GM19099 (cell line): ENCODE measurements around the gene SPHK1.

Source experiments
- POLR2A ChIP-seq: IDR thresholded peaks from 3 replicates; pipeline ENCODE4 v1.6.1; 2011; ENCODE audit warnings: low read depth; ENCODE audit not compliant: insufficient read length; ENCODE audit errors: extremely low read depth

The SPHK1 gene

DNA sequence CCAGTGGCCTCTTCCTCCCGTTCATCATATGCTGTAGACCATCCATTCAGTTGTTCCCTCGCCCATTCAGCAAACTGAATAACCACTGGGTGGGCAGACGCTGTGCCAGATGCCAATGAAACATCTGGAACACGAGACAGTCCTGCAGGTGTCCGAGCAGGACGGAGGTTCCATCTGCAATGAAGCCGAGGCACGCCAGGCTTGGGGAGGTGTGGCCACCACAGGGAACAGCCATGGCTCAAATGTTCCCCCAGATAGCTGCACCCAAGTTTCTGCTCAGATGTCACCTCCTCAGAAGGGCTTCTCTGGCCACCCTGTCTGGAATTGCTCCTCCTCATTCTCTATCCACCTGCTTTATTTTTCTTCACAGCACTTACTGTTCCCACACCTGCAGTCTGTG lies 38.0 kb downstream of the SPHK1 start:
- TF ChIP-seq POLR2A = no peak

DNA sequence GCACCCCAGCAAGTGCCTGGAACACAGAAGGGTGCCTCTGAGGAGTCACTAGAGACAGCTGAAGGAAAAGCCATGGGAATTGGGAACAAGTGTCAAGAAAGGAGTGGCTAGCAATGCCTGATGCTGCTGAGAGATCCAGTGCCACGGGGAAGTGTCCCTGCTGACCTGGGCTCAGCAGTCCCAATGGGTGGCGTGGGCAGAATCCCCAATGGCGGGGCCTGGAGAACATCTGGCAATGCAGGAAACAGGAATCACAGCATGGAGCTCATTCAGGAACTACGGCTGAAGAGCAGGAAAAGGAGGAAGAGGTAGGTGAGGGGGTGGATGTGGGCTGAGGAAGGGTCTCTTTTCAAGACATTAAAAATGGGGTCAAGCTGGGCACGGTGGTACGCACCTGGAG lies 38.5 kb downstream of the SPHK1 start:
- no peak for TF ChIP-seq POLR2A

- TF ChIP-seq POLR2A = no peak
These were observed 42.4 kb downstream of the SPHK1 start for GRCh38 chr17:76426853-76427252.

DNA sequence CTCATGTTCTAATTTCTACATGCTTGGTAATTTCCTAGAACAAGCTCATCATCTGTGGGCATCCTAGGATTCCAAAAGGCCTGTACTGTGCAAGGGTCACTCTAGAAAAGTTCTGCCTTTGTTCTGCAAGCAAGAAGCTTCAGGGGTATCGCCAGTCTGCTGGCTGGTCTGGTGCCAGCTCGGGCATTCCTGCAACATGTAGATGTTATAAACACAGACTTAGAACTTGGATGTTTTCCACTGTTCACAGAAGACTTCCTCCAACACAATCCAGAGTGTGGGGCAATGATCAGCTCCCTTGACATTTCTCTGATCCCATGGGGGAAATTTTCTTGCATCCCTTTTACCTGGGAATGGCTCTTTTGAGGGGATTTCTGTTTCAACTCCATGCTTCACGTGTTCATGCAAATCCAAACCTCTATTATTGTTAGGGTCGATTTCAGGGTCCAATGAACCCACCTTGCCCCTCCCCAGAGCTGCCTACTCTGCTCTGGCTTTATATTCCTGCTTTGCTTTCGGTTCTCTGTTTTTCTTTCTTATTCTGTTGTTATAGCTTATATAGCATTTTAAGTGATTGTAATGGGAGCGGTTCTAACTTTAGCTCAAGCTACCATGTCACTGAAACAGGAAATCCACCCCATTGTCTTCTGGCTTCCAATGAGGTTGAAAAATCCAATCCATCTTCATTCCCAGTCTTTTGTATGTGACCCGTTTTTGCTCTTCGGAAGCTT lies 43.3 kb downstream of the SPHK1 start:
- no peak for TF ChIP-seq POLR2A

- TF ChIP-seq POLR2A = no peak
These were observed 44.1 kb downstream of the SPHK1 start for GRCh38 chr17:76428511-76428910.

GRCh38 chr17:76431509-76431908 lies 47.1 kb downstream of the SPHK1 start:
- TF ChIP-seq POLR2A = no peak

- TF ChIP-seq POLR2A = no peak
These were observed 47.6 kb downstream of the SPHK1 start for GRCh38 chr17:76432004-76432403.

DNA sequence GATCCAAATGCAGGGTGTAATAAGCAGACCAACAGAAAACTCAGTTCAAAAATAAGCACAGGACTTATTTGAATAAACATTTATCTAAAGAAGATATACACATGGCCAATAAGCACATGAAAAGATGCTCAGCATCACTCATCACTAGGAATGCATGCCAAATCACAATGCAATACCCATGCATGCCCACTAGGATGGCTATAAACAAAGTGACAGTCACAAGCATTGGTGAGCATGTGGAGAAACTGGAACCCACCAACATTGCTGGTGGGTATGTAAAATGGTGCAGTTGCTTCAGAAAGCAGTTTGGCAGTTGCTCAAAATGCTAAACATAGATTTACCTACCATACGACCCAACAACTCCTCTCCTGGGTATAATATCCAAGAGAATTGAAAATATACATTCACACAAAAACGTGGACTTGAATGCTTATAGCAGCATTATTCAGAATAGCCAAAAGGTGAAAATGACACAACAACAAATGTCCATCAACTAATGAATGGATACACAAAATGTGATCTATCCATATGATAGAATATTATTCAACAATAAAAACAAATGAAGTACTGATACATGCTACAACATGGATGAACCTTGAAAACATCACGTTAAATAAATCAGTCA lies 48.4 kb downstream of the SPHK1 start:
- TF ChIP-seq POLR2A = no peak

DNA sequence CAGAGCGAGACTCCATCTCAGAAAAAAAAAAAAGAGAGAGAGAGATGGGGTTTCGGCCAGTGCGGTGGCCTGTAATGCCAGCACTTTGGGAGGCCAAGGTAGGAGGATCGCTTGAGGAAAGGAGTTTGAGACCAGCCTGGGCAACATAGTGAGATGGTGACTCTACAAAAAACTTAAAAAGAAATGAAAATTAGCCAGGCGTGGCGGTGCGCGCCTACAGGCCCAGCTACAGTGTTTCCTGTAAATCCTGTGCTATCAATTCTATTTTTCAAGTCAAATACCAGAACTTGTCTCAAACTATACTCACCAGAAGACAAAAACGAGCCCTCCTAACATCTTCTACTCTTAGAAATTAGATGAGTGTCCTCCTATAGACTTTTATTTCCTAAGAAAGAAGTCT lies 49.3 kb downstream of the SPHK1 start:
- TF ChIP-seq POLR2A = no peak

- TF ChIP-seq POLR2A = no peak
These were observed 50.5 kb downstream of the SPHK1 start for GRCh38 chr17:76434870-76435269.

DNA sequence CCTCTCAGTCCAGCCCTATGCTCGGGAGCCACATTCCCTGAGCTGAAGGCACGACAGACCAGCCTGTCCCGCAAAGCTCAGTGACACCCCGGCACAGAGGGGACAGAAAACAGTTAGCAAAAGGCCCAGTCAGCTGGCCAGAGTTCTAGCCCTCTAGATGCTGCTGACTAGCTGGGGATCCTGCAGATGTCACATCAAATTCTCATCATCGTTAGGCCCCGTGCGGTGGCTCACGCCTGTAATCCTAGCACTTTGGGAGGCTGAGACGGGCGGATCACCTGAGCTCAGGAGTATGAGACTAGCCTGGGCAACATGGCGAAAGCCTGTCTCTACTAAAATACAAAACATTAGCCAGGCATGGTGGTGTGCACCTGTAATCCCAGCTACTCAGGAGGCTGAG lies 51.3 kb downstream of the SPHK1 start:
- TF ChIP-seq POLR2A = no peak
